ENCODE results near the gene CD3D.

Gene CD3D

GRCh38 chr11:118294053-118294452 lies 48.5 kb downstream of the CD3D start:
- Histone ChIP-seq H3K4me1 (ENCODE audit: control insufficient read depth, low read depth, low read length) (no peaks in the 10 kb centered on the region), H3K27ac (ENCODE audit: low read length) (no peak overlapping the region), H3K9me3 (ENCODE audit: control insufficient read depth, low read depth, low read length) (no peaks in the 10 kb centered on the region), H3K4me3 (ENCODE audit: low read length) (no peak overlapping the region), H3K27me3 (ENCODE audit: control insufficient read depth, insufficient read depth, low read length) (peaks cover 4% of the 10 kb centered on the region), H3K9ac (ENCODE audit: low read length) (no peak overlapping the region), H3K36me3 (ENCODE audit: control insufficient read depth, low read depth, low read length) (no peaks in the 10 kb centered on the region)

- H3K4me3 ChIP-seq (ENCODE audit: low read length) = no peak overlapping the region
- peaks cover 4% of the 10 kb centered on the region for H3K27me3 ChIP-seq (ENCODE audit: control insufficient read depth, insufficient read depth, low read length)
- no peaks in the 10 kb centered on the region for H3K4me1 ChIP-seq (ENCODE audit: control insufficient read depth, low read depth, low read length)
- H3K9me3 ChIP-seq (ENCODE audit: control insufficient read depth, low read depth, low read length) = no peaks in the 10 kb centered on the region
- H3K9ac ChIP-seq (ENCODE audit: low read length) = no peak overlapping the region
- H3K27ac ChIP-seq (ENCODE audit: low read length) = no peak overlapping the region
- H3K36me3 ChIP-seq (ENCODE audit: control insufficient read depth, low read depth, low read length) = no peaks in the 10 kb centered on the region
Measured at GRCh38 chr11:118291477-118292135, 50.9 kb downstream of the CD3D start.

GRCh38 chr11:118290923-118291322 lies 51.6 kb downstream of the CD3D start:
- Histone ChIP-seq H3K4me1 (ENCODE audit: control insufficient read depth, low read depth, low read length) (no peaks in the 10 kb centered on the region), H3K36me3 (ENCODE audit: control insufficient read depth, low read depth, low read length) (no peaks in the 10 kb centered on the region), H3K4me3 (ENCODE audit: low read length) (no peak overlapping the region), H3K9me3 (ENCODE audit: control insufficient read depth, low read depth, low read length) (no peaks in the 10 kb centered on the region), H3K27me3 (ENCODE audit: control insufficient read depth, insufficient read depth, low read length) (peaks cover 4% of the 10 kb centered on the region), H3K27ac (ENCODE audit: low read length) (no peak overlapping the region), H3K9ac (ENCODE audit: low read length) (no peak overlapping the region)

GRCh38 chr11:118289401-118289800 lies 53.1 kb downstream of the CD3D start:
- no peaks in the 10 kb centered on the region for H3K36me3 ChIP-seq (ENCODE audit: control insufficient read depth, low read depth, low read length)
- H3K27ac ChIP-seq (ENCODE audit: low read length) = no peak overlapping the region
- peaks cover 4% of the 10 kb centered on the region for H3K27me3 ChIP-seq (ENCODE audit: control insufficient read depth, insufficient read depth, low read length)
- H3K9me3 ChIP-seq (ENCODE audit: control insufficient read depth, low read depth, low read length) = no peaks in the 10 kb centered on the region
- no peaks in the 10 kb centered on the region for H3K4me1 ChIP-seq (ENCODE audit: control insufficient read depth, low read depth, low read length)
- H3K9ac ChIP-seq (ENCODE audit: low read length) = no peak overlapping the region
- H3K4me3 ChIP-seq (ENCODE audit: low read length) = no peak overlapping the region
